ENCODE data around the gene MIS12. TPM values are rescaled to one million over a fixed set of nuclear protein-coding genes. Genes with fewer than 3 reads are reported as not detected.

The MIS12 gene, protein sequence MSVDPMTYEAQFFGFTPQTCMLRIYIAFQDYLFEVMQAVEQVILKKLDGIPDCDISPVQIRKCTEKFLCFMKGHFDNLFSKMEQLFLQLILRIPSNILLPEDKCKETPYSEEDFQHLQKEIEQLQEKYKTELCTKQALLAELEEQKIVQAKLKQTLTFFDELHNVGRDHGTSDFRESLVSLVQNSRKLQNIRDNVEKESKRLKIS
- 10 to 100 TPM; 33.1 to 39.8 TPM for total RNA-seq

DNA sequence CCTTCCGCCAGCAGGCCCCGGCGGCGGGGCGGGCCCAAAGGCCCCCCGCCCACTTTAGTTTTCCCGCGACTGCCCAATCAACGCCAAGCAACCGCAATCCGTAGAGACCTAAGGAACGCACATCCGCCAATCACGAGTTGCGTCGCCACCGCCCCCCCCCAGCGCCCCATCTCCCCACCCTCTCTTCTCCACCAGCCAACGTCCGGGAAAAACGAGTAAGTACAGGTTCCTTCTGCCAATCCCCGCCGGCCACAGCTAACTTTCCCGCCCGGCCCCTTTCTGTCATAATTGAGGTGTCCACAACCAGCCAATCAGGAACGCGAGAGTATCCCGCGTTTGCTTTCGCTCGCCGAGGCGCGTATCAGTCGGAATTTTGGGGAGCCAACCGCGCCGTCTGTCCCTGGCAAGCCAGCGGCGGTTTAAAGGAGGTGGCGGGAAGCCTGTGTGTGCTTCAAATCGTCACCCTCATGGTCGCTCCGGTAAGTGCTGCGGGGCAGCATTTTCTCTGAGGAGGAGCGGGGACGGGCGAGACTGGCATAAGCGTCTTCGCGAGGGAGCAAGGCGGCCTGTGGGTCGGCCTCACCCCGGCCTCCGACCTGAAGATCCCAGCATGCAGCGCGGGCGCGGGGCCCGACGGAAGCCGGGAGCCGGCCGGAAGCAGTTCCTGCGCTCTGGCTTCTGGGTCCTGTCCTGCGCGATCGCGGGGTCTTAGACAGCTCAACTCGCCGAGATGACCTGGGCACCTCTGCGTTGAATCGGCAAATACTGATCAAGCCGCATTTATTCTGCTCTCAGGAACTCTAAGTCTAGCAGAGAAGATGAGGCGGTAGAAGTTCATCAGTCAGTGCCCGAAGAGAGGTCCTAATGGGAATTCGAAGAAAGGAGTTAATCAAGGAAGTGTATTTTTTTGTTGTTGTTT, at the start of gene MIS12:
Gene MIS12 (plus strand): TSS at position 361 of the 919 bp plus-strand sequence. CDS start 2,297 bp downstream, outside the sequence.
- H3K4me1 Mint-ChIP-seq = peaks cover 45% of the 10 kb centered on the region
- peaks cover 70% of the 10 kb centered on the region for H3K36me3 Mint-ChIP-seq (ENCODE audit: low read depth)
- H3K4me3 Mint-ChIP-seq = peak within 1 kb of the TSS; percentile 88
- ChIA-PET POLR2A (interaction anchor here (0.9 to 1.1 kb wide), 3 partner anchors 15 to 48 kb away, joined by 3 to 4 read pairs (median 3); partner anchors contain the start of genes C1QBP and DHX33), CTCF (interaction anchor here (1.4 to 3.9 kb wide), 4 partner anchors 13 to 48 kb away, joined by 5 to 13 read pairs (median 8); partner anchors contain the start of genes C1QBP and DHX33)
- peak; percentile 99 for DNase-seq
- H3K9me3 Mint-ChIP-seq = no peaks in the 10 kb centered on the region
- H3K27me3 Mint-ChIP-seq = no peaks in the 10 kb centered on the region
- H3K27ac Mint-ChIP-seq = peak within 1 kb of the TSS; percentile 99

DNA sequence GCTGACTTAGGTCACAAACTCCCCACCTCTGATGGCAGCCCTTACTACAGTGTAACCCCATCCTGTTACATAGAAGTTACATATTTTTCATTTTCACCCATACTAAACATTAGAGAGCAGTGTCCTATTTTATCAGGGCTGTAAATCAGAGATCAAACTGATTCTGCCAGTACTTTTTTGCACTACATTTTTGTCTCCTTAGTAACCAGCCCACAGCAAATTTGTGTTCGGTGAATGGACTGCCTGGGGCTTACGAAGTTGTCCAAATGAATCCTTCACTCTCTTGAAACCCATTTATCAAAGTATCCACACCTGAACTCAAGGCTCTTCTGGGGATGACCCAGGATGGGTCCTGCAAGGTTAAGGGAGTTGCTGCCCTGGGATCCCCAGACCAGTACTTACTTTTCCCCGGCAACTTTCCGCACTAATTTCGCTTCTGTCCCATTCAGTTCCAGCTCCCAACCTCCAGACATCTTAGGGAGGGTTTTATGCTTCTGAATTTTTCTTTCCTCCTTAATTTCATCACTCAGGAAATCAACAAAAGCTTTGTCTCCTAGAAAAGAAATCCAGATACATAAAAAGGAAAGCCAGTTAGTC, 48.5 kb upstream of the MIS12 start:
- CTCF ChIA-PET = interaction anchor here (1.9 to 3.3 kb wide), 4 partner anchors 8 to 30 kb away, joined by 11 to 27 read pairs (median 17); partner anchors contain the start of genes DHX33, NUP88 and RPAIN
- Mint-ChIP-seq H3K36me3 (ENCODE audit: low read depth) (peaks cover 44% of the 10 kb centered on the region), H3K27me3 (no peaks in the 10 kb centered on the region)

DNA sequence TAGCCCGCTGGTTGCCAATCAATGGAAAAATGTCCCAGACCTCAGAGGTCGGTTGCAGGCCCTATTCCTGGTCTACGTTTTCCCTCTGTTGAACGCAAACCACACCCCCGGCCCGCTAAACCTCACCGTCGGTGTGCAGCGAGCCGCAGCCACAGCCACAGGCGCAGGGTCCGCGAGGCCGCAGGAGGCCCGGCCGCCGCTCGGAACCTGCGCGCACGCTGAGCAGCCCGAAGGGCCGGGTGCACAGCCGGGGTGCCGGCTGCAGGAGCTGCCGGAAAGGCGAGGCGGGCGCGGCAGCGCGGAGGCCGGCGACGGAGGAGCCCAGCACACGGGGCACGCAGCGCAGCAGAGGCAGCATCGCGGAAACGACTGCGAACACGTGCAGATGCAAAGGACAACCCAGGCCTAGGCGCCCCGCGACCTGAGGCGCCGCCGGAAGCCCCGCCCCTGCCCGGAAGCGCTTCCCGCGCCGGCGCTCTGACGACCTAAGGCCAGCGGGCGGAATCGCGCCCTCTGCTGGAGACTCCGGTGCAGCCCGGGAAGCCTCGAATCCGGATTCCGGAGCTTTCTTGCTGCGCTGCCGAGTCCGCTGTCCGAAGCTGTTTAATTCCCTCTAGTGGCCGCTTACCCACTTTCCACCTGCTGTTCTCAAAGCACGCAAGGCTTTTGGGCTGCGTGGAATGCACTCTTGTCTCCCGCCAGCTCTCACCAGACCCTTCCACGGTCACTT, 47.5 kb upstream of the MIS12 start, which contains the start of gene C1QBP:
Gene C1QBP (minus strand): TSS at position 440 of the 730 bp plus-strand sequence. CDS start 82 bp downstream, at position 358.
- Mint-ChIP-seq H3K9me3 (no peaks in the 10 kb centered on the region), H3K36me3 (ENCODE audit: low read depth) (peaks cover 41% of the 10 kb centered on the region), H3K27me3 (no peaks in the 10 kb centered on the region), H3K4me3 (peak within 1 kb of the TSS; percentile 82), H3K27ac (peak within 1 kb of the TSS; percentile 92), H3K4me1 (peaks cover 44% of the 10 kb centered on the region)
- peak; percentile 91 for DNase-seq
- CTCF ChIA-PET = interaction anchor here (0.7 to 3.4 kb wide), 26 partner anchors 9 to 500 kb away, joined by 3 to 27 read pairs (median 6); partner anchors contain the start of genes DERL2, DHX33, MIS12 and NUP88
- POLR2A ChIA-PET = interaction anchor here (1.0 kb wide), 1 partner anchor 47 kb away, joined by 3 read pairs; the partner anchor contains the start of genes DERL2 and MIS12

More for the DNA sequence above, 48.5 kb upstream of the MIS12 start:
- POLR2A ChIA-PET = no interaction called here
- Mint-ChIP-seq H3K9me3 (no peaks in the 10 kb centered on the region), H3K4me1 (peaks cover 45% of the 10 kb centered on the region), H3K4me3 (peak overlapping the region; percentile 82), H3K27ac (peak overlapping the region; percentile 92)
- DNase-seq = no peak

DNA sequence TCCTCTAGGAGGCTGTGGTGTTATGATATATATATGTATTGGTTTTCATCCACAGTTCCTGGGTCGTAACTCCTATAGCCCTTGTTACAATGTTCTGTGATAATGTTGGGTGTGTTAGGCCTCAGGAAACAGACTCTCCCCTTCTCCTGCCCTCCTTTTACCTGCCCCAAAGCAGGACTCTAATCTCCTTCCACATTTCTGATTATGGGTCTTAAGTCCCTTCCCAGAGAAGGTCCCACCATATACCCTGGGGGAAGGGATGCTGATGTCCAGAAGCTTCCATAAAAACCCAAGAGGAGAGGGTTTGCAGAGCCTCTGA, 47.0 kb upstream of the MIS12 start:
- POLR2A ChIA-PET = interaction anchor here (1.0 kb wide), 1 partner anchor 47 kb away, joined by 3 read pairs; the partner anchor contains the start of genes DERL2 and MIS12
- CTCF ChIA-PET = interaction anchor here (0.7 to 3.4 kb wide), 24 partner anchors 10 to 500 kb away, joined by 3 to 27 read pairs (median 6); partner anchors contain the start of genes DERL2, DHX33, MIS12 and NUP88
- peaks cover 41% of the 10 kb centered on the region for H3K4me1 Mint-ChIP-seq
- DNase-seq = no peak
- peak overlapping the region; percentile 92 for H3K27ac Mint-ChIP-seq
- no peaks in the 10 kb centered on the region for H3K27me3 Mint-ChIP-seq
- peak overlapping the region; percentile 82 for H3K4me3 Mint-ChIP-seq
- no peaks in the 10 kb centered on the region for H3K9me3 Mint-ChIP-seq
- peaks cover 41% of the 10 kb centered on the region for H3K36me3 Mint-ChIP-seq (ENCODE audit: low read depth)

DNA sequence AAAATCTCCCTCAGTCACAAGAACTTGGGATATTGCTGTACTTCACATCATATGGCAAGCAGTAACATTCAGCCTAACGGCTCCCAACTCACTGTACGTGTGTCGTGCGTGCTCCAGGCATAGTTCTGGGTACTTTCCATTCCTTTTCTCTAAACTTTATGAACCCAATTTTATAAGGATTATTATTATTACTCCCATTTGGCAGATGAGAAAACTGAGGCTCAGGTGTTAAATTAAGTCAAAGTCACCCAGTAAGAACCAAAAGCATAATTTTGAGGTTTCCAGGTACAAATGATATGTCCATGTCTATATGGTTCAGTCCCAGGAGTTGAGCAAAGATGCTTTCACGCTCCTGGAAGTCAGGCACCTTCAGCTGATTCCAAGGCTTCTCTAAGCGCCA, 42.6 kb upstream of the MIS12 start:
- H3K4me1 Mint-ChIP-seq = peaks cover 10% of the 10 kb centered on the region
- ChIA-PET POLR2A (no interaction called here), CTCF (interaction anchor here (1.0 kb wide), 1 partner anchor 10 kb away, joined by 4 read pairs; no protein-coding TSS in a partner anchor)
- no peaks in the 10 kb centered on the region for H3K27me3 Mint-ChIP-seq
- H3K9me3 Mint-ChIP-seq = no peaks in the 10 kb centered on the region
- no peak overlapping the region for H3K4me3 Mint-ChIP-seq
- DNase-seq = no peak
- H3K27ac Mint-ChIP-seq = no peak overlapping the region
- peaks cover 35% of the 10 kb centered on the region for H3K36me3 Mint-ChIP-seq (ENCODE audit: low read depth)

DNA sequence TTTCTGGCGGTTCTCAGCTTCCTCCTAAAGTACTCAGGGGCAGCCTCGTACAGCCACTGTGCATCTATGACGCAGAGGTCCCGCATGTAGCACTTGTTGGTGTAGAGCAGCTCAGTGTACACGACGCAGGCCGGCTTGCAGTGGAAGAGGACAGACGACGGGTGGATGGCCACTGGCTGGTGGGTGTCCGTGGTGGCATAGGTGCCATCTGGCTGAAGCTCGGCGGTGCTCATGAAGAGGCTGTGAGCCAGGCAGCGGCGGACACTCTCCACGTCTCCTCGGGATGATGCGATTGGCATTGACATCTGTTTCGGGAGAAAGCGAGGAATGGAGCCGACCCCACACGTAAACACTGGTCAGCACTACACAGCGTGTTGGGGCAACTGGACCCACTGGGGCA, 42.2 kb upstream of the MIS12 start:
- CTCF ChIA-PET = interaction anchor here (1.0 to 1.2 kb wide), 2 partner anchors 10 kb away, joined by 3 to 4 read pairs; no protein-coding TSS in a partner anchor
- H3K9me3 Mint-ChIP-seq = no peaks in the 10 kb centered on the region
- no peak overlapping the region for H3K4me3 Mint-ChIP-seq
- DNase-seq = no peak
- H3K4me1 Mint-ChIP-seq = peaks cover 9% of the 10 kb centered on the region
- POLR2A ChIA-PET = interaction anchor here (0.6 kb wide), 1 partner anchor 554 kb away, joined by 5 read pairs; no protein-coding TSS in a partner anchor
- H3K36me3 Mint-ChIP-seq (ENCODE audit: low read depth) = peaks cover 38% of the 10 kb centered on the region
- H3K27me3 Mint-ChIP-seq = no peaks in the 10 kb centered on the region
- no peak overlapping the region for H3K27ac Mint-ChIP-seq

DNA sequence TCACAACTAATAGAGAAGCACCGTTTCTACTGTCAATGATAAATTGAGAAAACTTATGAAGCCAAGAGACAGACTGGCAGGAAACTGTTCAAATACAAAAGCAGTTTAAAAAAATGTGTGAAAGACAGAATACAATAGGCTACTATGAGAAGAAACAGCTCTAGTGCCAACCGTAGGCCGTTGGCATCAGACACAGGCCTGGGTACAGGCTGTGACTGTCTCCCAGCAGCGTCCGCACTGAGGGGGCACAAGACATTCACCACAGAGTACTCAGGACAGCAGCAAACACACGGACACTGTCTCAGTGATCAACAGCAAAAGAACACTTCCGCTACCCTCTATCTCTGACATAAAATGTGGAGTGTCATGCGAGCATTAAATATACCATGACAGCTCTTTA, 39.6 kb upstream of the MIS12 start:
- POLR2A ChIA-PET = no interaction called here

DNA sequence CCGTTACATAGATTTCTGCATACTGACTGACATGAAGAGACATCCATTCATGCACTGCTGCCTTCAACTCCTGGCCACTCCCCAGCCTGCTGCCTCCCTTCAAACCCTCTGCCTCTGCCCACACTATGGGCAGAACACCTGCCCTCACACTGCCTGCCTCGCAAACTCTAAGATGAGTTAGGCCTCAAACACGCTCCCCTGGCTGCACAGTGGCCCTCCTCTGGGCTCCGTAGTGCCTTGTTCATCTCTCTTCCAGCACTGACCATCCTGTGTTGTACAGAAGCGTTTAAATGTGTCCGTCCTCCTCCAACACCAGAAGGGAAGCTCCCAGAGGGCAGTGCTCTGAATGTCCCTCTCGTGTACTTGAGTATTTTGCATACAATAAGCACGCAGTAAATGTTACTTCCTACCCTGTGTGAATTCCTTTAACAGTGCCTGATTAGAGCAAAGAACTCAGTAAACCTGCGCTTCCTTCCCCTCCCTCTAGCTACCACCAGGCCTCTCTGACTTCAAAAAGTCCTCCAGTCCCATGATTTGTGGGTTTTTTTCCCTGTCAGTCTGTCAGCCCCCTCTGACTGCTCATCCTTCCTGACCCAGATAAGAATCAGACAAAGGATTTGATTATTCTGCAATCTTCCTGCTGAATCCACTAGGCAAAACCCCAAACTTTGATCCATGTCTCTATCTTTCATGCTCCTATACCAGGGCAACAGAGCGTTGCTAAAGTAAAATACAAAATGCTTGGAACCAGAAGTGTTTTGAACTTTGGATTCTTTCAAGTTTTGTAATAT, 21.5 kb upstream of the MIS12 start:
- ChIA-PET POLR2A (no interaction called here), CTCF (interaction anchor here (1.8 to 2.9 kb wide), 2 partner anchors 14 to 25 kb away, joined by 7 to 15 read pairs; partner anchors contain the start of gene C1QBP)
- H3K36me3 Mint-ChIP-seq (ENCODE audit: low read depth) = peaks cover 13% of the 10 kb centered on the region
- no peak for DNase-seq
- no peak overlapping the region for H3K4me3 Mint-ChIP-seq
- no peaks in the 10 kb centered on the region for H3K27me3 Mint-ChIP-seq
- no peaks in the 10 kb centered on the region for H3K9me3 Mint-ChIP-seq
- peak overlapping the region; percentile 0 for H3K27ac Mint-ChIP-seq
- H3K4me1 Mint-ChIP-seq = peaks cover 42% of the 10 kb centered on the region

More for the DNA sequence above, 39.6 kb upstream of the MIS12 start:
- Mint-ChIP-seq H3K4me1 (no peaks in the 10 kb centered on the region), H3K4me3 (no peak overlapping the region), H3K27ac (no peak overlapping the region), H3K27me3 (no peaks in the 10 kb centered on the region), H3K36me3 (ENCODE audit: low read depth) (peaks cover 46% of the 10 kb centered on the region), H3K9me3 (no peaks in the 10 kb centered on the region)
- no peak for DNase-seq
- CTCF ChIA-PET = no interaction called here

DNA sequence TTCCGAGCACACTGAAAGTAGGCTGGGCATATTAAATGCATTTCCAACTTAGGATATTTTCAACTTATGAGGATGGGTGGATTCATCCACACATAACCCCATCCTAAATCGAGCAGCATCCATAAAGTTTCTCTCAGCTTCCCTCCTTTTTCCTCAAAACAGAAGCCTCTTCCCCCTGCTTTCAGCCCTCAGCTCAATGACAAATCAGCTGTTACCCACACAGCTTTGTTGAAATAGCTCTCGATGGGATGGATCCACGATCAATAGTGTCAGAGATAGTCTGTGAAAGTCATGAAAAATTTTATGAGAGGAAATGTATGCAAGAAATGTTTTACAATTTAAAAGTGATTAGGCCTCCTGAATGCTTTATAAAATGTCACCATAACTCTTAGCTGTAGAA, 20.1 kb upstream of the MIS12 start:
- Mint-ChIP-seq H3K4me3 (no peak overlapping the region), H3K27me3 (no peaks in the 10 kb centered on the region), H3K27ac (no peak overlapping the region), H3K9me3 (no peaks in the 10 kb centered on the region), H3K36me3 (ENCODE audit: low read depth) (peaks cover 10% of the 10 kb centered on the region), H3K4me1 (peaks cover 42% of the 10 kb centered on the region)
- ChIA-PET CTCF (interaction anchor here (1.6 to 3.3 kb wide), 2 partner anchors 14 to 27 kb away, joined by 3 to 27 read pairs; partner anchors contain the start of gene C1QBP), POLR2A (interaction anchor here (0.5 kb wide), 1 partner anchor 152 kb away, joined by 6 read pairs; no protein-coding TSS in a partner anchor)
- no peak for DNase-seq

DNA sequence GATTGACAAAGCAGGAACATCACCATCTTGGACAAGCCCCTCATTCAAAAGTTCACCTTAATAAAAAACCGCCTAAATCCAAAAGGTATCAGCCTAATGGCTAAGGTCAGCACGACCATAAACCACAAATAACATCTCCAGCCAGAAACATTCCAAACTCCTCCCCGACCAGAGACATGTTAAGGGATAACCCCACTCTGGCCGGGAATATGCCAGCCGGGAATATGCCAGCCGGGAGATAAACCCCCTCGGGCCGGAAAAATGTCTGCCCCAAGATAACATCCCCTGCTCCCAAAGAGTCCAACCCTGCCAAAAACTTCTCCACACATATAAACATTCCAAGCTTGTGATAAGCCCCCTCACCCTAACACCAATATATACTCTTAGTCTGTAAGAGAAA, 18.9 kb upstream of the MIS12 start:
- H3K27me3 Mint-ChIP-seq = no peaks in the 10 kb centered on the region
- H3K27ac Mint-ChIP-seq = no peak overlapping the region
- no peaks in the 10 kb centered on the region for H3K9me3 Mint-ChIP-seq
- CTCF ChIA-PET = interaction anchor here (1.4 to 3.3 kb wide), 4 partner anchors 13 to 55 kb away, joined by 3 to 27 read pairs (median 6); partner anchors contain the start of genes C1QBP, DERL2 and MIS12
- H3K4me3 Mint-ChIP-seq = peak overlapping the region; percentile 81
- peaks cover 42% of the 10 kb centered on the region for H3K4me1 Mint-ChIP-seq
- POLR2A ChIA-PET = no interaction called here
- DNase-seq = no peak
- H3K36me3 Mint-ChIP-seq (ENCODE audit: low read depth) = peaks cover 15% of the 10 kb centered on the region

DNA sequence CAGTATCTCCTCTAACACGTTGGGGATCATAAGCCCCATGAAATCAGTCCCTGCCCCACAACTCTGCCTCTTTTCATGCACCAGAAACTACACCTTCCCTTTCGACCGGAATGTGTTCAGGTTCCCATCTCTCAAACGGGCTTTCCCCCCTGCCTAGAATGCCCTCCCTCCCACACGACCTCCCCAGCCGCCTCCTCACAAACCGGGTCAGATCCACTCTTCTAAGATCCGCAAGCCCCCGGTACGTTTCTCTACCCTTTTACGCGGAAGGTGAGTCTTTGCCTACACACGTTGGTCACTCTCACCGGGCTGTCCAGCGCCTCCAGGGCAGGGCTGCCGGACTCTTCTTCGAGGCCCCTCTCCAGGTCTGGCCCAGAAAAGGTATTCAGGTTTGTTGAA, 18.3 kb upstream of the MIS12 start:
- Mint-ChIP-seq H3K9me3 (no peaks in the 10 kb centered on the region), H3K4me1 (peaks cover 42% of the 10 kb centered on the region), H3K36me3 (ENCODE audit: low read depth) (peaks cover 16% of the 10 kb centered on the region), H3K27me3 (no peaks in the 10 kb centered on the region), H3K4me3 (peak overlapping the region; percentile 81), H3K27ac (peak overlapping the region; percentile 76)
- DNase-seq = peak; percentile 19
- ChIA-PET POLR2A (interaction anchor here (1.1 kb wide), 1 partner anchor 18 kb away, joined by 4 read pairs; the partner anchor contains the start of genes DERL2 and MIS12), CTCF (interaction anchor here (1.4 to 3.3 kb wide), 5 partner anchors 12 to 55 kb away, joined by 3 to 27 read pairs (median 5); partner anchors contain the start of genes C1QBP, DERL2 and MIS12)

All from activated CD4-positive, alpha-beta T cell treated with anti-CD3 and anti-CD28 coated beads, Interleukin-2, amount 10 ng/mL, durations not matched to agents 7 days and 5 days (primary cell).